SH-SY5Y (cell line): ENCODE measurements around the gene S100PBP.

ENCODE experiments used
- GATA2 ChIP-seq: IDR thresholded peaks from 2 replicates; pipeline ENCODE4 v1.6.1; 2011; ENCODE audit warnings: mild to moderate bottlenecking, low read depth, low read length
- GATA3 ChIP-seq: IDR thresholded peaks from 2 replicates; pipeline ENCODE4 v1.6.1; 2011; ENCODE audit warnings: low read depth, mild to moderate bottlenecking, low read length, moderate library complexity

GRCh38 chr1:32890516-32891240 lies 73.2 kb downstream of the S100PBP start:
- TF ChIP-seq GATA2, result no peak
- TF ChIP-seq GATA3, result no peak
